ENCODE results near the gene KHK.

- TF ChIP-seq EZH2 (IDR thresholded peaks at IDR 0.05; ENCODE audit: borderline replicate concordance, low read length) (no peak), CTCF (IDR thresholded peaks at IDR 0.05; ENCODE audit: low read length) (no peak)
Measured at GRCh38 chr2:27039426-27039825, 47.1 kb upstream of the KHK start.

Data from OCI-LY1 (cell line).